Measurements from ENCODE around the gene MOGAT1. TPM values are rescaled to one million over a fixed set of nuclear protein-coding genes. Genes with fewer than 3 reads are reported as not detected.

MOGAT1 gene
- total and polyA plus RNA-seq, 9 of the 15 experiments (the other 6 are each of a cell fraction or from before 2014, with no cell fraction given), result not detected

DNA sequence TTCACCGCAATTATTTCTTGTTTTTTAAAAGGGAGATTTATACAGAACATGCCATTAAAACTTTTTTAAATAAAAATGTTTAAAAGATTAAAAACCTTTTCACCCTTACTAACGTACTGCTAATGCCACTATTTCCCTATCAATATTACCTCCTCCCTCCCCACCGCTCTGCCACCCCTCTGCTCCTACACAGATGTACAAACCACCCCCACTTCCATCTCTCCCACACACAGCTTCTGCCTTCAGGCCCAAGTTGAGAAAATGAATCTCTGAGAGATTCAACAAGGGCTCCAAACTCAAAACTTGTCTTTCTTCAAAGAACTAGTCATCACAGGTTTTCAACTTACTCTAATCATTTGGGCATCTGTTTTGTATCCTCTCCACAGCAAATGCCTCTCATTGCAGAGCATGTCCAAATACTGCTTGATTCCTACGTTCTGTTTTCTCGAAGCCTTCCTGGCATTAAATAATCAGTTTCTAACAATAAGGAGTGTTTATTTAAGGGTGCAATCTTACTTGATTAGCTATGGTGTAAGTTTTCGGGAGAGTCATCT, 47.6 kb upstream of the MOGAT1 start:
- ChIA-PET POLR2A (no interaction called here), CTCF (ENCODE audit: low intra/inter-chr PET ratio) (no interaction called here)
- Histone ChIP-seq H3K79me2 (ENCODE audit: control insufficient read depth, insufficient read depth, low read length) (no peaks in the 10 kb centered on the region), H3K4me1 (replicated peaks in 1 of 2; ENCODE audit: control insufficient read depth in 2 of 2, insufficient read depth in 2 of 2, low read length in 2 of 2) (no peaks in the 10 kb centered on the region), H3K4me3 (no peak overlapping the region), H3K9me1 (ENCODE audit: control insufficient read depth, insufficient read depth, low read length) (no peaks in the 10 kb centered on the region), H3K9me3 (replicated peaks; ENCODE audit: control insufficient read depth, insufficient read depth, low read depth, low read length) (no peaks in the 10 kb centered on the region), H4K20me1 (replicated peaks; ENCODE audit: control insufficient read depth, insufficient read depth, low read length) (no peaks in the 10 kb centered on the region), H3K27me3 (ENCODE audit: control insufficient read depth in 2 of 2, insufficient read depth in 2 of 2, low read length in 2 of 2) (no peaks in the 10 kb centered on the region), H3K36me3 (ENCODE audit: control insufficient read depth, insufficient read depth, low read length) (peaks cover 87% of the 10 kb centered on the region), H2AFZ (ENCODE audit: low read depth, low read length) (no peak overlapping the region), H3K4me2 (ENCODE audit: insufficient read depth, low read length) (no peak overlapping the region), H3K27ac (ENCODE audit: extremely low read depth, low read depth, low read length) (no peak overlapping the region), H3K9ac (ENCODE audit: insufficient read depth in 1 of 2, low read depth in 2 of 2, low read length in 2 of 2) (no peak overlapping the region)
- intact Hi-C loops (cut with micrococcal nuclease) (no loop called here), in situ Hi-C loops (cut with MboI) (no loop called here)
- DNase-seq (ENCODE audit: extremely low read depth in 1 of 4, low spot score in 3 of 4) (no peak), ATAC-seq (no peak), FAIRE-seq (no peak)
- WGBS (ENCODE audit: insufficient coverage, low coverage, missing lambda C conversion rate), result 94% methylated on average over 5 of the region's 6 CpGs
- BruUV-seq (replicated peaks), result no TSS peak
- no peak for TF ChIP-seq ZNF140 (CRISPR knock-in tag; IDR thresholded peaks at IDR 0.05)
- no peak for TF ChIP-seq ARID3A (IDR thresholded peaks at IDR 0.05; ENCODE audit: borderline replicate concordance, low read depth, low read length)
- no peak for TF ChIP-seq ZNF780A (CRISPR knock-in tag; IDR thresholded peaks at IDR 0.05)
- no peak for TF ChIP-seq HDGF (IDR thresholded peaks at IDR 0.05)
- TF ChIP-seq THRAP3 (IDR thresholded peaks at IDR 0.05; ENCODE audit: borderline replicate concordance), result no peak
- no peak for TF ChIP-seq PHF8 (IDR thresholded peaks at IDR 0.05; ENCODE audit: borderline replicate concordance, low read length)
- TF ChIP-seq ASH1L (IDR thresholded peaks at IDR 0.05; ENCODE audit: borderline replicate concordance, low read depth, partially characterized antibody), result no peak
- TF ChIP-seq, protein P1, sequence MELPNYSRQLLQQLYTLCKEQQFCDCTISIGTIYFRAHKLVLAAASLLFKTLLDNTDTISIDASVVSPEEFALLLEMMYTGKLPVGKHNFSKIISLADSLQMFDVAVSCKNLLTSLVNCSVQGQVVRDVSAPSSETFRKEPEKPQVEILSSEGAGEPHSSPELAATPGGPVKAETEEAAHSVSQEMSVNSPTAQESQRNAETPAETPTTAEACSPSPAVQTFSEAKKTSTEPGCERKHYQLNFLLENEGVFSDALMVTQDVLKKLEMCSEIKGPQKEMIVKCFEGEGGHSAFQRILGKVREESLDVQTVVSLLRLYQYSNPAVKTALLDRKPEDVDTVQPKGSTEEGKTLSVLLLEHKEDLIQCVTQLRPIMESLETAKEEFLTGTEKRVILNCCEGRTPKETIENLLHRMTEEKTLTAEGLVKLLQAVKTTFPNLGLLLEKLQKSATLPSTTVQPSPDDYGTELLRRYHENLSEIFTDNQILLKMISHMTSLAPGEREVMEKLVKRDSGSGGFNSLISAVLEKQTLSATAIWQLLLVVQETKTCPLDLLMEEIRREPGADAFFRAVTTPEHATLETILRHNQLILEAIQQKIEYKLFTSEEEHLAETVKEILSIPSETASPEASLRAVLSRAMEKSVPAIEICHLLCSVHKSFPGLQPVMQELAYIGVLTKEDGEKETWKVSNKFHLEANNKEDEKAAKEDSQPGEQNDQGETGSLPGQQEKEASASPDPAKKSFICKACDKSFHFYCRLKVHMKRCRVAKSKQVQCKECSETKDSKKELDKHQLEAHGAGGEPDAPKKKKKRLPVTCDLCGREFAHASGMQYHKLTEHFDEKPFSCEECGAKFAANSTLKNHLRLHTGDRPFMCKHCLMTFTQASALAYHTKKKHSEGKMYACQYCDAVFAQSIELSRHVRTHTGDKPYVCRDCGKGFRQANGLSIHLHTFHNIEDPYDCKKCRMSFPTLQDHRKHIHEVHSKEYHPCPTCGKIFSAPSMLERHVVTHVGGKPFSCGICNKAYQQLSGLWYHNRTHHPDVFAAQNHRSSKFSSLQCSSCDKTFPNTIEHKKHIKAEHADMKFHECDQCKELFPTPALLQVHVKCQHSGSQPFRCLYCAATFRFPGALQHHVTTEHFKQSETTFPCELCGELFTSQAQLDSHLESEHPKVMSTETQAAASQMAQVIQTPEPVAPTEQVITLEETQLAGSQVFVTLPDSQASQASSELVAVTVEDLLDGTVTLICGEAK (IDR thresholded peaks at IDR 0.05), result no peak
- TF ChIP-seq, protein P1 (CRISPR knock-in tag; IDR thresholded peaks at IDR 0.05), result no peak
- no peak for TF ChIP-seq TCF7 (IDR thresholded peaks at IDR 0.05; ENCODE audit: borderline replicate concordance)
- TF ChIP-seq COPS2 (conservative IDR thresholded peaks at IDR 0.05), result no peak
